ENCODE data around the gene DENND10. TPM values are rescaled to one million over a fixed set of nuclear protein-coding genes. Genes with fewer than 3 reads are reported as not detected.

The DENND10 gene
- total RNA-seq, 1 donor from 2014 or later, result 59.0 TPM

DNA sequence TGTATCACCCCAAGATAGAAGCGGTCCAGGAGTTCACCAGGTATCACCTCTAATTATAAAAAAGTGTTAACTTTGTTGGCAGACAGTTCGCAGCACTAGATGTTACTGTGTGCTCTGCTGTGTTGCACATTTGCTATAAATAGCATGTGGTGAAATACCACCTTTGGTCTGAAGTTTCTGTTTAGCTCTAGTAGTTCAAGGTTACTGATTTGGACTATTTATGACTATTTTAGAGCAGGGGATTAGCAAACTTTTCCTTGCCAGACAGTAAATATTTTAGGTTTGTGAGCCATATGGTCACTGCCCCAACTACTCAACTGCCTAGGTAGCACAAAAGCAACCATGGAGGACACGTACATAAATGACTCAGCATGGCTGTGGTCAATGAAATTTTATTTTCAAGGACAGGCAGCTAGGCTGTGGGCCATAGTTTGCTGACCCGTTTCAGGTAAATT lies 16.5 kb downstream of the DENND10 start:
- no peak overlapping the region for H3K4me3 ChIP-seq (ENCODE audit: low read depth, low read length)
- H3K27me3 ChIP-seq (ENCODE audit: control insufficient read depth, insufficient read depth, low read length), result no peaks in the 10 kb centered on the region
- no peak for DNase-seq (ENCODE audit: low read depth)
- TF ChIP-seq, protein P1, sequence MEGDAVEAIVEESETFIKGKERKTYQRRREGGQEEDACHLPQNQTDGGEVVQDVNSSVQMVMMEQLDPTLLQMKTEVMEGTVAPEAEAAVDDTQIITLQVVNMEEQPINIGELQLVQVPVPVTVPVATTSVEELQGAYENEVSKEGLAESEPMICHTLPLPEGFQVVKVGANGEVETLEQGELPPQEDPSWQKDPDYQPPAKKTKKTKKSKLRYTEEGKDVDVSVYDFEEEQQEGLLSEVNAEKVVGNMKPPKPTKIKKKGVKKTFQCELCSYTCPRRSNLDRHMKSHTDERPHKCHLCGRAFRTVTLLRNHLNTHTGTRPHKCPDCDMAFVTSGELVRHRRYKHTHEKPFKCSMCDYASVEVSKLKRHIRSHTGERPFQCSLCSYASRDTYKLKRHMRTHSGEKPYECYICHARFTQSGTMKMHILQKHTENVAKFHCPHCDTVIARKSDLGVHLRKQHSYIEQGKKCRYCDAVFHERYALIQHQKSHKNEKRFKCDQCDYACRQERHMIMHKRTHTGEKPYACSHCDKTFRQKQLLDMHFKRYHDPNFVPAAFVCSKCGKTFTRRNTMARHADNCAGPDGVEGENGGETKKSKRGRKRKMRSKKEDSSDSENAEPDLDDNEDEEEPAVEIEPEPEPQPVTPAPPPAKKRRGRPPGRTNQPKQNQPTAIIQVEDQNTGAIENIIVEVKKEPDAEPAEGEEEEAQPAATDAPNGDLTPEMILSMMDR (IDR thresholded peaks at IDR 0.05; ENCODE audit: insufficient read depth, low read length, severe bottlenecking), result no peak
- FAIRE-seq, result peak; percentile 83
- peaks cover 15% of the 10 kb centered on the region for H3K36me3 ChIP-seq (ENCODE audit: control insufficient read depth, insufficient read depth, low read length)

DNA sequence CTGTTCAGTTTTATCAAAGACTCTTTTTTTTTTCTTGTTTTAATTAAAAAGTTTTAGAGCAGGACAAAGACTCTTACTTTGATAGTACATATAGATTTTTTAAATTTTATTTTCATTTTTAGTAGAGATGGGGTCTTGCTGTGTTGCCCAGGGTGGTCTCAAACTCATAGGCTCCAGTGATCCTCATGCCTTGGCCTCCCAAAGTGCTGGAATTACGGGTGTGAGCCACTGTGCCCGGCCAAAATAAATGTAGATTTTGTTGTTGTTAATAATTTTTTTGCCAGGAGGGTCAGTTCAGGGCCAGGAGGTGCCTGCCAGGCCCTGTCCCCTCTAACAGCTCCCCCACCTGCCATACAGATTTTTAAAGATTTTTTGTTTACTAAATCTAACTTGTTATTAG lies 17.0 kb downstream of the DENND10 start:
- TF ChIP-seq, protein P1 (IDR thresholded peaks at IDR 0.05; ENCODE audit: insufficient read depth, low read length, severe bottlenecking), result no peak
- DNase-seq (ENCODE audit: low read depth) (no peak), FAIRE-seq (no peak)
- no peak overlapping the region for H3K4me3 ChIP-seq (ENCODE audit: low read depth, low read length)
- peaks cover 15% of the 10 kb centered on the region for H3K36me3 ChIP-seq (ENCODE audit: control insufficient read depth, insufficient read depth, low read length)
- no peaks in the 10 kb centered on the region for H3K27me3 ChIP-seq (ENCODE audit: control insufficient read depth, insufficient read depth, low read length)

DNA sequence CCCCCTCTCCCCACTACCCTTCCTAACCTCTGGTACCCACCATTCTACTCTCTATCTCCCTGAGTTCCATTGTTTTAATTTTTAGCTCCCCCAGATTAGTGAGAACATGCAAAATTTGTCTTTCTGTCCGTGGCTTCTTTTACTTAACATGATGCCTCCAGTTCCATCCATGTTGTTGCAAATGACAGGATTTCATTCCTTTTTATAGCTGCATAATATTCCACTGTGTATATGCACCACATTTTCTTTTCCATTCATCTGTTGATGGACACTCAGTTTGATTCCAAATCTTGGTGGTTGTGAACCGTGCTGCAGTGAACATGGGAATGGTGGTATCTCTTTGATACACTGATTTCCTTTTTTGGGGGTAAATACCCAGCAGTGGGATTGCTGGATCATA lies 22.0 kb downstream of the DENND10 start:
- no peak overlapping the region for H3K4me3 ChIP-seq (ENCODE audit: low read depth, low read length)
- TF ChIP-seq, protein P1 (IDR thresholded peaks at IDR 0.05; ENCODE audit: insufficient read depth, low read length, severe bottlenecking), result no peak
- no peaks in the 10 kb centered on the region for H3K27me3 ChIP-seq (ENCODE audit: control insufficient read depth, insufficient read depth, low read length)
- peaks cover 10% of the 10 kb centered on the region for H3K36me3 ChIP-seq (ENCODE audit: control insufficient read depth, insufficient read depth, low read length)
- no peak for DNase-seq (ENCODE audit: low read depth)
- FAIRE-seq, result no peak

- DNase-seq (ENCODE audit: low read depth) (no peak), FAIRE-seq (no peak)
- Histone ChIP-seq H3K36me3 (ENCODE audit: control insufficient read depth, insufficient read depth, low read length) (peaks cover 14% of the 10 kb centered on the region), H3K27me3 (ENCODE audit: control insufficient read depth, insufficient read depth, low read length) (no peaks in the 10 kb centered on the region), H3K4me3 (ENCODE audit: low read depth, low read length) (no peak overlapping the region)
- TF ChIP-seq, protein P1 (IDR thresholded peaks at IDR 0.05; ENCODE audit: insufficient read depth, low read length, severe bottlenecking), result no peak
Measured at GRCh38 chr10:119129721-119130120, 25.8 kb downstream of the DENND10 start.

- Histone ChIP-seq H3K27me3 (ENCODE audit: control insufficient read depth, insufficient read depth, low read length) (no peaks in the 10 kb centered on the region), H3K4me3 (ENCODE audit: low read depth, low read length) (no peak overlapping the region), H3K36me3 (ENCODE audit: control insufficient read depth, insufficient read depth, low read length) (peaks cover 14% of the 10 kb centered on the region)
- FAIRE-seq (no peak), DNase-seq (ENCODE audit: low read depth) (no peak)
- TF ChIP-seq, protein P1 (IDR thresholded peaks at IDR 0.05; ENCODE audit: insufficient read depth, low read length, severe bottlenecking), result no peak
Measured at GRCh38 chr10:119131512-119132240, 27.8 kb downstream of the DENND10 start.
